ENCODE measurements around the gene KAT6B.

The KAT6B gene

GRCh38 chr10:75015442-75015841, 189.0 kb downstream of the KAT6B start:
- no peak for DNase-seq (ENCODE audit: low read depth)

- no peak for DNase-seq (ENCODE audit: low read depth)
Measured at GRCh38 chr10:75016325-75016724, 189.9 kb downstream of the KAT6B start.

- no peak for DNase-seq (ENCODE audit: low read depth)
Measured at GRCh38 chr10:75018251-75018650, 191.9 kb downstream of the KAT6B start.

- no peak for DNase-seq (ENCODE audit: low read depth)
Measured at GRCh38 chr10:75018686-75019307, 192.4 kb downstream of the KAT6B start.

- DNase-seq (ENCODE audit: low read depth), result no peak
Measured at GRCh38 chr10:75019370-75019769, 193.0 kb downstream of the KAT6B start.

GRCh38 chr10:75020168-75020567, 193.8 kb downstream of the KAT6B start:
- DNase-seq (ENCODE audit: low read depth), result no peak

- DNase-seq (ENCODE audit: low read depth), result no peak
Measured at GRCh38 chr10:75021379-75022249, 195.2 kb downstream of the KAT6B start.

- no peak for DNase-seq (ENCODE audit: low read depth)
Measured at GRCh38 chr10:75023074-75023473, 196.7 kb downstream of the KAT6B start.

- DNase-seq (ENCODE audit: low read depth), result no peak
Measured at GRCh38 chr10:75024971-75025523, 198.6 kb downstream of the KAT6B start.

GRCh38 chr10:75028049-75028448, 201.6 kb downstream of the KAT6B start:
- DNase-seq (ENCODE audit: low read depth), result no peak

- no peak for DNase-seq (ENCODE audit: low read depth)
Measured at GRCh38 chr10:75028748-75029147, 202.3 kb downstream of the KAT6B start.

GRCh38 chr10:75029420-75029819, 203.0 kb downstream of the KAT6B start:
- DNase-seq (ENCODE audit: low read depth), result no peak

- no peak for DNase-seq (ENCODE audit: low read depth)
Measured at GRCh38 chr10:75029857-75030256, 203.5 kb downstream of the KAT6B start.

- DNase-seq (ENCODE audit: low read depth), result no peak
Measured at GRCh38 chr10:75030371-75030770, 204.0 kb downstream of the KAT6B start.

GRCh38 chr10:75032119-75032518, 205.7 kb downstream of the KAT6B start:
- no peak for DNase-seq (ENCODE audit: low read depth)

- DNase-seq (ENCODE audit: low read depth), result no peak
Measured at GRCh38 chr10:75032813-75033212, 206.4 kb downstream of the KAT6B start.

- DNase-seq (ENCODE audit: low read depth), result no peak
Measured at GRCh38 chr10:75033399-75034130, 207.2 kb downstream of the KAT6B start.

- DNase-seq (ENCODE audit: low read depth), result no peak
Measured at GRCh38 chr10:75034131-75034512, 207.7 kb downstream of the KAT6B start.

- DNase-seq (ENCODE audit: low read depth), result no peak
Measured at GRCh38 chr10:75034714-75035258, 208.4 kb downstream of the KAT6B start.

- no peak for DNase-seq (ENCODE audit: low read depth)
Measured at GRCh38 chr10:75035975-75036708, 209.7 kb downstream of the KAT6B start.
